Stimulated activated CD8-positive, alpha-beta memory T cell treated with anti-CD3 and anti-CD28 coated beads, Interleukin-12 subunit alpha, Interleukin-12 subunit beta, amount 100 ng/mL, for 24 hours (primary cell): Measurements from ENCODE around the gene IRAK2.
"Not testable (repeated sequence)": the region's sequence is repeated elsewhere in the genome, so short reads cannot be mapped to it uniquely, and the experiment has no call there.

Source experiments
- DNase-seq: peaks from one replicate; pipeline ENCODE4 v3.0.0-alpha.2; 2020; ENCODE audit errors: extremely low read depth

IRAK2 gene

GRCh38 chr3:10164546-10165393 is at the start of gene IRAK2:
IRAK2 (plus strand) TSS chr3:10164919; CDS start chr3:10164955, 36 bp downstream.
- peak; percentile 14 for DNase-seq

GRCh38 chr3:10115326-10116137 is 49.2 kb upstream of the IRAK2 start, which contains the start of gene BRK1:
BRK1 (plus strand) TSS chr3:10115675; CDS start chr3:10115702, 27 bp downstream.
- peak; percentile 90 for DNase-seq

GRCh38 chr3:10116138-10116460 is 48.6 kb upstream of the IRAK2 start:
- no peak for DNase-seq

- no peak for DNase-seq
These were observed 47.8 kb upstream of the IRAK2 start for GRCh38 chr3:10116928-10117327.

GRCh38 chr3:10119376-10119775 is 45.3 kb upstream of the IRAK2 start:
- DNase-seq = no peak

GRCh38 chr3:10121064-10121463 is 43.7 kb upstream of the IRAK2 start:
- no peak for DNase-seq

- DNase-seq = no peak
These were observed 42.0 kb upstream of the IRAK2 start for GRCh38 chr3:10122724-10123123.

- DNase-seq = not testable (repeated sequence)
These were observed 28.8 kb upstream of the IRAK2 start for GRCh38 chr3:10135872-10136271.

- DNase-seq = no peak
These were observed 28.2 kb upstream of the IRAK2 start for GRCh38 chr3:10136426-10137005.

- no peak for DNase-seq
These were observed 27.5 kb upstream of the IRAK2 start for GRCh38 chr3:10137178-10137577.

GRCh38 chr3:10140996-10141546 is 23.6 kb upstream of the IRAK2 start:
- no peak for DNase-seq

GRCh38 chr3:10142707-10143560 is 21.8 kb upstream of the IRAK2 start:
- no peak for DNase-seq

- no peak for DNase-seq
These were observed 19.0 kb upstream of the IRAK2 start for GRCh38 chr3:10145685-10146084.

GRCh38 chr3:10149226-10149625 is 15.5 kb upstream of the IRAK2 start:
- no peak for DNase-seq

- no peak for DNase-seq
These were observed 13.7 kb upstream of the IRAK2 start for GRCh38 chr3:10150987-10151386.

GRCh38 chr3:10154335-10155122 is 10.2 kb upstream of the IRAK2 start:
- DNase-seq = no peak

- DNase-seq = no peak
These were observed 9.6 kb upstream of the IRAK2 start for GRCh38 chr3:10155123-10155472.

- DNase-seq = no peak
These were observed 9.1 kb upstream of the IRAK2 start for GRCh38 chr3:10155658-10156057.

- DNase-seq = no peak
These were observed 7.7 kb upstream of the IRAK2 start for GRCh38 chr3:10157031-10157430.

- DNase-seq = not testable (repeated sequence)
These were observed 6.2 kb upstream of the IRAK2 start for GRCh38 chr3:10158555-10158954.

- no peak for DNase-seq
These were observed 4.4 kb upstream of the IRAK2 start for GRCh38 chr3:10160346-10160745.
